HepG2 (cell line): ENCODE measurements around the gene ASB7. TPM values are rescaled to one million over a fixed set of nuclear protein-coding genes. Genes with fewer than 3 reads are reported as not detected.

ENCODE experiments used
- CENPX ChIP-seq: sonication (generic); formaldehyde crosslinking; IDR thresholded peaks from 2 replicates; pipeline ENCODE4 v1.9.0; 2021; ENCODE audit warnings: mild to moderate bottlenecking, missing genetic modification reagents, moderate library complexity
- ELK4 ChIP-seq: sonication (generic); formaldehyde crosslinking; IDR thresholded peaks from 2 replicates; pipeline ENCODE4 v1.9.0; 2021; ENCODE audit warnings: missing genetic modification reagents, borderline replicate concordance
- HDAC2 ChIP-seq: sonication (generic); formaldehyde crosslinking; IDR thresholded peaks from 2 replicates; pipeline ENCODE4 v1.4.0; 2020; ENCODE audit warnings: missing genetic modification reagents
- MATR3 ChIP-seq: sonication (generic); formaldehyde crosslinking; IDR thresholded peaks from 2 replicates; pipeline ENCODE4 v1.4.0; 2020; ENCODE audit warnings: missing genetic modification reagents
- MEIS1 ChIP-seq: sonication (generic); formaldehyde crosslinking; IDR thresholded peaks from 2 replicates; pipeline ENCODE4 v1.9.0; 2021; ENCODE audit warnings: mild to moderate bottlenecking, missing genetic modification reagents, moderate library complexity, borderline replicate concordance
- MYPOP ChIP-seq: sonication (generic); formaldehyde crosslinking; IDR thresholded peaks from 2 replicates; pipeline ENCODE4 v1.8.1; 2023; ENCODE audit warnings: mild to moderate bottlenecking, moderate library complexity, missing genetic modification reagents
- POLR2AphosphoS5 ChIP-seq: IDR thresholded peaks from 2 replicates; pipeline ENCODE4 v1.6.1; 2012; ENCODE audit warnings: low read depth, low read length
- RFX1 ChIP-seq: fragments of 450-650 bp; IDR thresholded peaks from 2 replicates; pipeline ENCODE4 v1.6.1; 2017
- RXRB ChIP-seq: IDR thresholded peaks from 2 replicates; pipeline ENCODE4 v1.6.1; 2016; ENCODE audit warnings: borderline replicate concordance, missing genetic modification reagents, missing compliant biosample characterization
- TCF7L2 ChIP-seq: IDR thresholded peaks from 2 replicates; pipeline ENCODE4 v1.6.1; 2011; ENCODE audit warnings: mild to moderate bottlenecking, low read depth, low read length, moderate library complexity
- ZFX ChIP-seq: sonication (generic); formaldehyde crosslinking; IDR thresholded peaks from 2 replicates; pipeline ENCODE4 v1.4.0; 2020; ENCODE audit warnings: mild to moderate bottlenecking, low read depth, missing genetic modification reagents, moderate library complexity
- ZNF225 ChIP-seq: sonication (generic); formaldehyde crosslinking; IDR thresholded peaks from 2 replicates; pipeline ENCODE4 v1.4.0; 2020; ENCODE audit warnings: mild to moderate bottlenecking, missing genetic modification reagents
- ZNF329 ChIP-seq: sonication (generic); formaldehyde crosslinking; IDR thresholded peaks from 2 replicates; pipeline ENCODE4 v1.9.0; 2021; ENCODE audit warnings: low read depth, mild to moderate bottlenecking, missing genetic modification reagents
- ZNF510 ChIP-seq: sonication (generic); formaldehyde crosslinking; IDR thresholded peaks from 2 replicates; pipeline ENCODE4 v1.4.0; 2020; ENCODE audit warnings: low read depth, mild to moderate bottlenecking, missing genetic modification reagents
- ZNF567 ChIP-seq: sonication (generic); formaldehyde crosslinking; IDR thresholded peaks from 2 replicates; pipeline ENCODE4 v1.8.1; 2023; ENCODE audit warnings: mild to moderate bottlenecking, missing genetic modification reagents, borderline replicate concordance
- ZNF572 ChIP-seq: sonication (generic); formaldehyde crosslinking; IDR thresholded peaks from 2 replicates; pipeline ENCODE4 v1.5.1; 2020; ENCODE audit warnings: mild to moderate bottlenecking, missing genetic modification reagents
- ZNF605 ChIP-seq: sonication (generic); formaldehyde crosslinking; IDR thresholded peaks from 2 replicates; pipeline ENCODE4 v1.8.0; 2022; ENCODE audit warnings: mild to moderate bottlenecking, missing genetic modification reagents
- ZNF644 ChIP-seq: IDR thresholded peaks from 2 replicates; pipeline ENCODE4 v1.6.1; 2016; ENCODE audit warnings: low read depth
- ZNF704 ChIP-seq: sonication (generic); formaldehyde crosslinking; IDR thresholded peaks from 2 replicates; pipeline ENCODE4 v1.8.1; 2023; ENCODE audit warnings: mild to moderate bottlenecking, inconsistent platforms, moderate library complexity, missing genetic modification reagents, borderline replicate concordance
- ZNF784 ChIP-seq: sonication (generic); formaldehyde crosslinking; IDR thresholded peaks from 2 replicates; pipeline ENCODE4 v1.5.1; 2020; ENCODE audit warnings: missing genetic modification reagents, mild to moderate bottlenecking, borderline replicate concordance
- ZNF816 ChIP-seq: sonication (generic); formaldehyde crosslinking; IDR thresholded peaks from 2 replicates; pipeline ENCODE4 v1.8.0; 2022; ENCODE audit warnings: missing genetic modification reagents, mild to moderate bottlenecking, borderline replicate concordance
- polyA plus RNA-seq, 8 experiments: library from polyadenylated mRNA; depleted of rRNA in 3 of 8; stranded (reverse) in 7 of 8; unstranded in 1 of 8; fragments of >200 nt; fragmentation: Illumina TruSeq in 4 of 8; extraction: Trizol in 4 of 8; gene quantifications; 2 replicates each; pipeline versions ENCODE4 v1.2.1 to v1.2.3, GENCODE V29; 2011 to 2016; ENCODE audit warnings: low read depth in 4 of 8, missing spikeins in 1 of 8, mixed read lengths in 1 of 8; ENCODE audit not compliant: insufficient read depth in 1 of 8
- total RNA-seq, 5 experiments: library from RNA; depleted of rRNA; stranded (reverse); fragments of >200 nt; fragmentation: Illumina TruSeq; extraction: Trizol; gene quantifications; 2 replicates each; pipeline ENCODE4 v1.2.3, GENCODE V29; 2016; ENCODE audit warnings: low read depth in 1 of 5
- TF ChIP-seq, protein P1 (sequence below): IDR thresholded peaks from 2 replicates; pipeline ENCODE4 v1.6.1; 2016; ENCODE audit warnings: missing biosample characterization, missing genetic modification reagents, low read depth
- TF ChIP-seq, protein P2 (sequence below): sonication (generic); formaldehyde crosslinking; IDR thresholded peaks from 2 replicates; pipeline ENCODE4 v1.4.0; 2020; ENCODE audit warnings: missing genetic modification reagents

The ASB7 gene
- total and polyA plus RNA-seq, 2 of the 13 experiments (the other 11 are each of a cell fraction or from before 2014, with no cell fraction given): 7.7 to 12.1 TPM

DNA sequence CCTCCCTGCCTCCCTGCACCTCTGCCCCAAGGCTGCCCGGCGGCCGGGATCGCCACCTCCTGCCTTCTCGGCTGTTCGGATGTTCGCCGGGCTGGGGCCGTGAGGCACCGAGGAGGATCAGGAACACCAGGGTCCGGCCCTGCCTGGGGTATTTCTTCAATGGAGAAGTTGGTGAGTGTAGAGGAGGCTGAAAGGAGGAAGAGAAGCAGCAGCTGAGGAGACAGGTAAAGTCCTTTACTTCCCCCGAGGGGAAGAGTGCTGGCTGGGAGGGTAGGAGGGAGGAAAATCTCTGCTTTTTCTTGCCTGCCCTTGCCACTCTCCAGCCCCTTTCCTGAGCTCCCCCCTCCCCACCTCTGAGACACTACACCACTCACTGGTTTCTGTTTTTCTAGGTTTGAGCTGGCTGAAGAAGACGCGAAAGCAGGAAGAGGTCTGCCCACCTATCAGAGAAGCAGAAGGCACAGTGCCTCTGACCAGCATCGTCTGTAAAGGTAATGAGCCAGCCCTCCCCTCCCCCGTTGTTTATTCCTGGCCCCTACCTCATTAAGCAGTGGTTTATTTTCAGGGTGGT lies 519 bp downstream of the ASB7 start (continued):
- TF ChIP-seq ZNF567 (CRISPR knock-in tag) (no peak), POLR2AphosphoS5 (no peak), ZNF572 (0 out of 2 replicates have a peak, but pooled peaks have one; percentile 7), RXRB (CRISPR knock-in tag) (0 out of 2 replicates have a peak, but pooled peaks have one; percentile 1), MEIS1 (CRISPR knock-in tag) (no peak), HDAC2 (CRISPR knock-in tag) (no peak), CENPX (CRISPR knock-in tag) (no peak), ZNF784 (CRISPR knock-in tag) (no peak), TCF7L2 (no peak), ZNF644 (CRISPR knock-in tag) (no peak), ZNF225 (CRISPR knock-in tag) (0 out of 2 replicates have a peak, but pooled peaks have one; percentile 1), RFX1 (no peak), ZNF816 (no peak), ZNF510 (CRISPR knock-in tag) (no peak), ZFX (CRISPR knock-in tag) (peak; percentile 44), ZNF704 (no peak), ZNF605 (CRISPR knock-in tag) (no peak), ELK4 (no peak), MATR3 (CRISPR knock-in tag) (no peak), ZNF329 (CRISPR knock-in tag) (0 out of 2 replicates have a peak, but pooled peaks have one; percentile 58), MYPOP (CRISPR knock-in tag) (0 out of 2 replicates have a peak, but pooled peaks have one; percentile 13)
- TF ChIP-seq, protein P1, sequence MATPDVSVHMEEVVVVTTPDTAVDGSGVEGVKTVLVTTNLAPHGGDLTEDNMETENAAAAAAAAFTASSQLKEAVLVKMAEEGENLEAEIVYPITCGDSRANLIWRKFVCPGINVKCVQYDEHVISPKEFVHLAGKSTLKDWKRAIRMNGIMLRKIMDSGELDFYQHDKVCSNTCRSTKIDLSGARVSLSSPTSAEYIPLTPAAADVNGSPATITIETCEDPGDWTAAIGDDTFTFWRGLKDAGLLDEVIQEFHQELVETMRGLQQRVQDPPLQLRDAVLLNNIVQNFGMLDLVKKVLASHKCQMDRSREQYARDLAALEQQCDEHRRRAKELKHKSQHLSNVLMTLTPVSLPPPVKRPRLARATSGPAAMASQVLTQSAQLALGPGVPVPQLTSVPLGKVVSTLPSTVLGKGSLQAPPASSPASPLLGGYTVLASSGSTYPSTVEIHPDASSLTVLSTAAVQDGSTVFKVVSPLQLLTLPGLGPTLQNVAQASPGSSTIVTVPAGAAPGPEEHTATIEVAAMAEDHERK (CRISPR knock-in tag): no peak
- TF ChIP-seq, protein P2, sequence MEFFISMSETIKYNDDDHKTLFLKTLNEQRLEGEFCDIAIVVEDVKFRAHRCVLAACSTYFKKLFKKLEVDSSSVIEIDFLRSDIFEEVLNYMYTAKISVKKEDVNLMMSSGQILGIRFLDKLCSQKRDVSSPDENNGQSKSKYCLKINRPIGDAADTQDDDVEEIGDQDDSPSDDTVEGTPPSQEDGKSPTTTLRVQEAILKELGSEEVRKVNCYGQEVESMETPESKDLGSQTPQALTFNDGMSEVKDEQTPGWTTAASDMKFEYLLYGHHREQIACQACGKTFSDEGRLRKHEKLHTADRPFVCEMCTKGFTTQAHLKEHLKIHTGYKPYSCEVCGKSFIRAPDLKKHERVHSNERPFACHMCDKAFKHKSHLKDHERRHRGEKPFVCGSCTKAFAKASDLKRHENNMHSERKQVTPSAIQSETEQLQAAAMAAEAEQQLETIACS: no peak
